SK-N-SH treated with all-trans-retinoic acid at 6 μM for 48 hours (cell line): ENCODE results near the gene OSTM1.

ENCODE experiments used
- ARNTL ChIP-seq: fragments of 450-650 bp; formaldehyde crosslinking; IDR thresholded peaks from 2 replicates; pipeline ENCODE4 v1.5.0; 2020; ENCODE audit warnings: low read depth, mild to moderate bottlenecking, moderate library complexity, borderline replicate concordance
- RARB ChIP-seq: fragments of 250-450 bp; sonication (Bioruptor Pico); IDR thresholded peaks from 2 replicates; pipeline ENCODE4 v1.8.0; 2021; ENCODE audit warnings: mild to moderate bottlenecking, moderate library complexity
- SNAI2 ChIP-seq: fragments of 250-450 bp; sonication (Bioruptor Pico); IDR thresholded peaks from 2 replicates; pipeline ENCODE4 v1.5.0; 2020; ENCODE audit warnings: mild to moderate bottlenecking, moderate library complexity
- TOX ChIP-seq: fragments of 250-450 bp; sonication (Bioruptor Pico); IDR thresholded peaks from 2 replicates; pipeline ENCODE4 v1.8.0; 2021; ENCODE audit warnings: mild to moderate bottlenecking, moderate library complexity, borderline replicate concordance
- ZFP3 ChIP-seq: fragments of 250-450 bp; sonication (Bioruptor Pico); IDR thresholded peaks from 2 replicates; pipeline ENCODE4 v1.5.0; 2020; ENCODE audit warnings: mild to moderate bottlenecking, moderate library complexity
- ZFP30 ChIP-seq: fragments of 450-650 bp; formaldehyde crosslinking; IDR thresholded peaks from 2 replicates; pipeline ENCODE4 v1.5.0; 2022; ENCODE audit warnings: mild to moderate bottlenecking, moderate library complexity
- TF ChIP-seq, protein P1 (sequence below): fragments of 250-450 bp; sonication (Bioruptor Pico); IDR thresholded peaks from 2 replicates; pipeline ENCODE4 v1.5.0; 2020; ENCODE audit warnings: mild to moderate bottlenecking, moderate library complexity
- TF ChIP-seq, protein P2 (sequence below): fragments of 250-450 bp; sonication (Bioruptor Pico); IDR thresholded peaks from 2 replicates; pipeline ENCODE4 v1.8.0; 2020; ENCODE audit warnings: mild to moderate bottlenecking, moderate library complexity, borderline replicate concordance
- TF ChIP-seq, protein P3 (sequence below): fragments of 250-450 bp; sonication (Bioruptor Pico); IDR thresholded peaks from 2 replicates; pipeline ENCODE4 v1.5.1; 2020; ENCODE audit warnings: low read depth, mild to moderate bottlenecking, moderate library complexity

DNA sequence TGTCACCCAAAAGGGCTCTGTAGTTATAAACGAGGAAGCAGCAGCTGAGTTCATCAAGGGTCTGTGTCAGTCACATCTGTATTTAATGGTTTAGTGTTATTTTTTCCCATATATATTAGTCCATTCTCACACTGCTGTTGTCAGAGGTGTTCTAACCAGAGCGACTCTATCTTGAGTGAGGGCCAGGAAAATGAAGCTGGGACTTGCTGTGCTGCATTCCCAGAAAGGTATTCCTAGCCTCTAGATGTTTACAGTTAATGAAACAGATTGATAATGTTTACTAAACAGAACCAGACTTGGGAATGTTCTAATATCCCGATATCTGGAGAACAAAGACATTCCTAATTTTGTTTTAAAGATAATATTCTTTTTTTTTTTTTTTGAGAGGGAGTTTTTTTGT, 68.6 kb downstream of the OSTM1 start:
- TF ChIP-seq, protein P1, sequence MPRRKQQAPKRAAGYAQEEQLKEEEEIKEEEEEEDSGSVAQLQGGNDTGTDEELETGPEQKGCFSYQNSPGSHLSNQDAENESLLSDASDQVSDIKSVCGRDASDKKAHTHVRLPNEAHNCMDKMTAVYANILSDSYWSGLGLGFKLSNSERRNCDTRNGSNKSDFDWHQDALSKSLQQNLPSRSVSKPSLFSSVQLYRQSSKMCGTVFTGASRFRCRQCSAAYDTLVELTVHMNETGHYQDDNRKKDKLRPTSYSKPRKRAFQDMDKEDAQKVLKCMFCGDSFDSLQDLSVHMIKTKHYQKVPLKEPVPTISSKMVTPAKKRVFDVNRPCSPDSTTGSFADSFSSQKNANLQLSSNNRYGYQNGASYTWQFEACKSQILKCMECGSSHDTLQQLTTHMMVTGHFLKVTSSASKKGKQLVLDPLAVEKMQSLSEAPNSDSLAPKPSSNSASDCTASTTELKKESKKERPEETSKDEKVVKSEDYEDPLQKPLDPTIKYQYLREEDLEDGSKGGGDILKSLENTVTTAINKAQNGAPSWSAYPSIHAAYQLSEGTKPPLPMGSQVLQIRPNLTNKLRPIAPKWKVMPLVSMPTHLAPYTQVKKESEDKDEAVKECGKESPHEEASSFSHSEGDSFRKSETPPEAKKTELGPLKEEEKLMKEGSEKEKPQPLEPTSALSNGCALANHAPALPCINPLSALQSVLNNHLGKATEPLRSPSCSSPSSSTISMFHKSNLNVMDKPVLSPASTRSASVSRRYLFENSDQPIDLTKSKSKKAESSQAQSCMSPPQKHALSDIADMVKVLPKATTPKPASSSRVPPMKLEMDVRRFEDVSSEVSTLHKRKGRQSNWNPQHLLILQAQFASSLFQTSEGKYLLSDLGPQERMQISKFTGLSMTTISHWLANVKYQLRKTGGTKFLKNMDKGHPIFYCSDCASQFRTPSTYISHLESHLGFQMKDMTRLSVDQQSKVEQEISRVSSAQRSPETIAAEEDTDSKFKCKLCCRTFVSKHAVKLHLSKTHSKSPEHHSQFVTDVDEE (CRISPR knock-in tag) = no peak
- TF ChIP-seq ZFP30 (CRISPR knock-in tag) (no peak), ZFP3 (CRISPR knock-in tag) (no peak), RARB (no peak), ARNTL (CRISPR knock-in tag) (no peak), SNAI2 (CRISPR knock-in tag) (no peak), TOX (CRISPR knock-in tag) (no peak)
- TF ChIP-seq, protein P2, sequence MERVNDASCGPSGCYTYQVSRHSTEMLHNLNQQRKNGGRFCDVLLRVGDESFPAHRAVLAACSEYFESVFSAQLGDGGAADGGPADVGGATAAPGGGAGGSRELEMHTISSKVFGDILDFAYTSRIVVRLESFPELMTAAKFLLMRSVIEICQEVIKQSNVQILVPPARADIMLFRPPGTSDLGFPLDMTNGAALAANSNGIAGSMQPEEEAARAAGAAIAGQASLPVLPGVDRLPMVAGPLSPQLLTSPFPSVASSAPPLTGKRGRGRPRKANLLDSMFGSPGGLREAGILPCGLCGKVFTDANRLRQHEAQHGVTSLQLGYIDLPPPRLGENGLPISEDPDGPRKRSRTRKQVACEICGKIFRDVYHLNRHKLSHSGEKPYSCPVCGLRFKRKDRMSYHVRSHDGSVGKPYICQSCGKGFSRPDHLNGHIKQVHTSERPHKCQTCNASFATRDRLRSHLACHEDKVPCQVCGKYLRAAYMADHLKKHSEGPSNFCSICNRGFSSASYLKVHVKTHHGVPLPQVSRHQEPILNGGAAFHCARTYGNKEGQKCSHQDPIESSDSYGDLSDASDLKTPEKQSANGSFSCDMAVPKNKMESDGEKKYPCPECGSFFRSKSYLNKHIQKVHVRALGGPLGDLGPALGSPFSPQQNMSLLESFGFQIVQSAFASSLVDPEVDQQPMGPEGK (CRISPR knock-in tag) = no peak
- TF ChIP-seq, protein P3, sequence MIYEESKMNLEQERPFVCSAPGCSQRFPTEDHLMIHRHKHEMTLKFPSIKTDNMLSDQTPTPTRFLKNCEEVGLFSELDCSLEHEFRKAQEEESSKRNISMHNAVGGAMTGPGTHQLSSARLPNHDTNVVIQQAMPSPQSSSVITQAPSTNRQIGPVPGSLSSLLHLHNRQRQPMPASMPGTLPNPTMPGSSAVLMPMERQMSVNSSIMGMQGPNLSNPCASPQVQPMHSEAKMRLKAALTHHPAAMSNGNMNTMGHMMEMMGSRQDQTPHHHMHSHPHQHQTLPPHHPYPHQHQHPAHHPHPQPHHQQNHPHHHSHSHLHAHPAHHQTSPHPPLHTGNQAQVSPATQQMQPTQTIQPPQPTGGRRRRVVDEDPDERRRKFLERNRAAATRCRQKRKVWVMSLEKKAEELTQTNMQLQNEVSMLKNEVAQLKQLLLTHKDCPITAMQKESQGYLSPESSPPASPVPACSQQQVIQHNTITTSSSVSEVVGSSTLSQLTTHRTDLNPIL (CRISPR knock-in tag) = no peak
